Mesenteric fat pad (tissue), 1 donor: ENCODE results near the gene SLC22A3. TPM values are rescaled to one million over a fixed set of nuclear protein-coding genes. Genes with fewer than 3 reads are reported as not detected.
"Not testable (repeated sequence)": the region's sequence is repeated elsewhere in the genome, so short reads cannot be mapped to it uniquely, and the experiment has no call there.

Experiments
- DNase-seq: peaks from one replicate; pipeline ENCODE4 v3.0.0-alpha.2; 2020; ENCODE audit warnings: low spot score
- long read RNA-seq: library from polyadenylated mRNA; unstranded; transcript quantifications from one replicate; pipeline ENCODE4 v2.0.0, GENCODE V29; 2020
- total RNA-seq: library from RNA; stranded (reverse); fragmentation: NEBNext Ultra II Directional; extraction: Animal tissue kit (Norgen Biotek cat#: 25700); gene quantifications from one replicate; pipeline ENCODE4 v1.2.1, GENCODE V29; 2021
- donor health status: DM: yes; HTN: yes; CAD: no.

SLC22A3 gene, protein sequence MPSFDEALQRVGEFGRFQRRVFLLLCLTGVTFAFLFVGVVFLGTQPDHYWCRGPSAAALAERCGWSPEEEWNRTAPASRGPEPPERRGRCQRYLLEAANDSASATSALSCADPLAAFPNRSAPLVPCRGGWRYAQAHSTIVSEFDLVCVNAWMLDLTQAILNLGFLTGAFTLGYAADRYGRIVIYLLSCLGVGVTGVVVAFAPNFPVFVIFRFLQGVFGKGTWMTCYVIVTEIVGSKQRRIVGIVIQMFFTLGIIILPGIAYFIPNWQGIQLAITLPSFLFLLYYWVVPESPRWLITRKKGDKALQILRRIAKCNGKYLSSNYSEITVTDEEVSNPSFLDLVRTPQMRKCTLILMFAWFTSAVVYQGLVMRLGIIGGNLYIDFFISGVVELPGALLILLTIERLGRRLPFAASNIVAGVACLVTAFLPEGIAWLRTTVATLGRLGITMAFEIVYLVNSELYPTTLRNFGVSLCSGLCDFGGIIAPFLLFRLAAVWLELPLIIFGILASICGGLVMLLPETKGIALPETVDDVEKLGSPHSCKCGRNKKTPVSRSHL
- total RNA-seq = 8.6 TPM
- long read RNA-seq, partial matches to known transcripts = 2 of 13 reads
- long read RNA-seq, other reads (novel, unspliced or antisense) = 7 of 13 reads

DNA sequence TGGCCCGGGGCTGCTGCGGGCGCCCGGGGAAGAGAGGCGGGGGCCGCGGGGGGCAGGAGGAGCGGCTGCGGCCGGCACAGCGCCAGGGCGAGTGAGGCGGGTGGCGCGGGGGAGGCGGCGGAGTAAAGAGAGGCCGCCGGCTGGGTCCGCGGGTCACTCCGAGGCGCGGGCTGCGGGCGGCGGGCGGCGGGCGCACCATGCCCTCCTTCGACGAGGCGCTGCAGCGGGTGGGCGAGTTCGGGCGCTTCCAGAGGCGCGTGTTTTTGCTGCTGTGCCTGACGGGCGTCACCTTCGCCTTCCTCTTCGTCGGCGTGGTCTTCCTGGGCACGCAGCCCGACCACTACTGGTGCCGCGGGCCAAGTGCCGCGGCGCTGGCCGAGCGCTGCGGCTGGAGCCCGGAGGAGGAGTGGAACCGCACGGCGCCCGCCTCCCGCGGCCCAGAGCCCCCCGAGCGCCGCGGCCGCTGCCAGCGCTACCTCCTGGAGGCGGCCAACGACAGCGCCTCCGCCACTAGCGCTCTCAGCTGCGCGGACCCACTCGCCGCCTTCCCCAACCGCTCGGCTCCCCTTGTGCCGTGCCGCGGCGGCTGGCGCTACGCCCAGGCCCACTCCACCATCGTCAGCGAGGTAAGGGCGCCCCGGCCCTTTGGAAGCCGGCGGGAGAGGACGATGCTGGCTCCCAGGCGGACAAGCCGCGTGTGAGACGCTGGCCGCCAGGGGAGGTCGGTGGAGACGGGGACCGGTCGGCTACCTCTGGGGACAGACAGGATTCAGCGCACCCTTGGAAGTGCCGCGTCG, at the start of gene SLC22A3:
SLC22A3 (plus strand) TSS at position 156 of the 797 bp plus-strand sequence; CDS start at position 198, 42 bp downstream.
- no peak for DNase-seq

DNA sequence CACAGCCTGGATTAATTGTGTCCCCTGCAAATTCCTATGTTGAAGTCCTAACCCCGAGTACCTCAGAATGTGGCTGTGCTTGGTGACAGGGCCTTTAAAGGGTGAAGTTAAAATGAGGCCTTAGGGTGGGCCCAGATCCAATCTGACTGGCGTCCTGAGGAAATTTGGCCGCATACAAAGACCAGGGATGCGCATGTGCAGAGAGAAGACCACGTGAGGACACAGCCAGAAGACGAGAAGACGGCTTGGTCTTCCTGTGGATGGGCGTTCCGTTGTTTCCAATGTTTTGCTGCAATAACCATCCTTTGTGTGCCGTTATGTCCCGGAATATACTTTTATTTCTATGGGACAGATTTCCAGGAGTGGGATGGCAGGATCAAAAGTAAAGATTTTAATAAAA, 48.6 kb upstream of the SLC22A3 start:
- DNase-seq = no peak

DNA sequence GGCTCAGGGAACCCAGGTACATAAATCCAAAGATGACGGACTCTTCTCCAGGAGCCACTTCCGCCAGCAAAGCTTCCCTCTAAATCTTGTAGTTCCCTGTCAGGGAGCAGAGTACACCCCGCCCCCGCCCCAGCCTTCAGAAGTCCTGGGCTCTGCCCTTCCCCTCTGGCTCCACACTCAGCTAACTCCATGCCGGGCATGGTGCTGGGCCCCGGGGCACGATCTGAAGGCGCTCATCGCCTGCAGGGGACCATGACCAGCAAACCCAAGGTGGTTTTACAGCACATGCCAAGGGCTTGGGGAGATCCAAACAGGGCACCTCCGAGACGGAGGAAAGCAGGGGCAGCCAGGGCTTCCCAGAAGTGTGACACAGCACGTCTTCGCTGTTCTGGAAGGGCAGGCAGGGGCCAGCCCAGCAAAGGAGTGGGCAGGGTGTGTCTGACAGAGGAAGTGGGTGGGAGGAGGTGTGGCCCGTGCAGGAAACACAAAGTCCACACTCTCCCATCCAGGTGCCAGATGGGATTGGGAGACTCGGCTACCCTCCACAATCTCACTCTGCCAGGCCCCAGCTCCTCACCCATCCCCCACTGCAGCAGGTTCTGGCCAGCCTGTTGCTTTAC, 48.0 kb upstream of the SLC22A3 start:
- DNase-seq = no peak

DNA sequence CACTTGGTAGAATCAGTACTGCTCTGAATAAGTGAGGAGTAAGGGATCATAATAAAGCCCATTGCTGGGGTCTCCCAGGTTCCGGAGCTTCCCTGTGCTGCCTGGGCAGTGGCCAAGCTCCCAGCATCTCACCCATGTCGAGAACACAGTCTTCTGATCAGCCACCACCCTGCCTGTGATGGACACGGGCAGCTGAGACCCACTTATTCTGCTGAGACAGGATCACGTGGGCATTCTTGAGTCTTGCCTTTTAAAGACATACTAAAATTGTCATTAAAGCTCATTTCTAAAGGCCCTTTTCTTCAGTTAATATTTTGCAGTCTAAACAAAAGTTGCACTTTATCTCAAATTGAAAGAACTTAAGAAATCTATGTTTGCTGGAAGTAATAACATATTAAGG, 46.8 kb upstream of the SLC22A3 start:
- no peak for DNase-seq

DNA sequence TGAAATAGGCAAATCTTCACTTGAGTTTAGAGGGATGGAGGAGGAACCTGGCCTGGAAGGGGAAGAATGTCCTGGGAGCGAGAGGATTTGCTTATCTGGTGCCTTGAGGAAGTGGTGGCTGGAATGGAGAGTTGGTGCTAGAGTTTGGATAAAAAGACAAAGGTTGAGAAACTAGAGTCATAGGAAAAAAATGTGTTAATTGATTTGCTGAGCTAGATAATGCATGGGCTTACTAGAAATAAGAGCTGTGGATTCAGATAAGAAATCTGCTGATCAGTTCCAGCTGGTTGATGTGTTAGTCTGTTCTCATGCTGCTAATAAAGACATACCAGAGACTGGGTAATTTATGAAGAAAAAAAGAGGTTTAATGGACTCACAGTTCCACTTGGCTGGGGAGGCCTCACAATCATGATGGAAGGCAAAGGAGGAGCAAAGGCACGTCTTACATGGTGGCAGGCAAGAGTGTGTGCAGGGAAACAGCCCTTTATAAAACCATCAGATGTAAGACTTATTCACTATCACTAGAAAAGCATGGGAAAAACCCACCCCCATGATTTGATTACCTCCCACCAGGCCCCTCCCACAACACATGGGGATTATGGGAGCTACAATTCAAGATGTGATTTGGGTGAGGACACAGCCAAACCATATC, 45.6 kb upstream of the SLC22A3 start:
- not testable (repeated sequence) for DNase-seq

DNA sequence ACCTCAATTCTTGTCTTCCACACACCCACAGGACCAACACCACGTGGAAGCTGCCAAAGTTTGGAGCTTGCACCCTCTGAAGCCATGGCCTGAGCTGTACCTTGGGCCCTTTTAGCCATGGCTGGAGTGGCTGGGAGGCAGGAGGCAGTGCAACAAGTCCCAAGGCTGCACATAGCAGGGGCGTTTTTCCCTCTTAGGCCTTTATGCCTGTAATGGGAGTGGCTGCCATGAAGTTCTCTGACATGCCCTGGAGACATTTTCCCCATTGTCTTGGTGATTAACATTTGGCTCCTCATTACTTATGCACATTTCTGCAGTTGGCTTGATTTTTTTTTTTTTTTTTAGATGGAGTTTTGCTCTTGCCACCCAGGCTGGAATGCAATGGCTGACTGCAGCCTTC, 44.4 kb upstream of the SLC22A3 start:
- DNase-seq = no peak

DNA sequence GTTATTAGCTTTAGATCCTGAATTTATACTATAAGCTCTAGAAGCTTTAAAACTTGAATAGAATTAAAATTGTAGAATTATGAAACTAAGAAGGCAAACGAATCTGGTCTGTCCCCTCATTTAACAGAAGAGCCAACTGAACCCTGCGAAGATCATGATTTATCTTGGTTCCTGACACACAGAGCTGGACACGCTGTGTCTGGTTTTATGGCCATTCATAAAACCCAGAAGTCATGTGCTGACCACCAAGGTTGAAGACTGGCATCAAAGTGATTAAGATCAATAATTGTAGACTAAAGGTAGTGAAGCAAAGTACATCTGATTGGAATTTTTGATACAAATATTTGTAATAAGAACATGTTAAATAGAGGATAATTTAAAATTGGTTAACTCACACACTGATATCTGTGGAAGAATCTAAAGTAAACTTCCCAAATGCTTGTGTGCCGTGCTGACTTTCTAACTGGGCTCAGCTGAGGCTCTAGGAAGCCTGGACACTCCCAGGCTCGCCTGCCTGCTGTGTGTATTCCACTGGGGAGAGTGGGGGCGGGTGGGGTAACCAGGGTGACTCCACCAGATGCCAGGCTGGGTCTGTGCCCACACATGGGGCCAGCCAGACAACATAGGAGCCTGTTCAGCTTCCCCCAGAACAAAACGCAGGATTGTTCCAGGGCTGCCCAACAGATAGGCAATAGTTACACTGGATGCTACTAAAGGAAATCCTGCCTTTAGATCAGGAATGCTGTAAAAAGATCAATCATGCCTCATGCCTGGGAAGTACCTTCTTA, 42.1 kb upstream of the SLC22A3 start:
- no peak for DNase-seq

DNA sequence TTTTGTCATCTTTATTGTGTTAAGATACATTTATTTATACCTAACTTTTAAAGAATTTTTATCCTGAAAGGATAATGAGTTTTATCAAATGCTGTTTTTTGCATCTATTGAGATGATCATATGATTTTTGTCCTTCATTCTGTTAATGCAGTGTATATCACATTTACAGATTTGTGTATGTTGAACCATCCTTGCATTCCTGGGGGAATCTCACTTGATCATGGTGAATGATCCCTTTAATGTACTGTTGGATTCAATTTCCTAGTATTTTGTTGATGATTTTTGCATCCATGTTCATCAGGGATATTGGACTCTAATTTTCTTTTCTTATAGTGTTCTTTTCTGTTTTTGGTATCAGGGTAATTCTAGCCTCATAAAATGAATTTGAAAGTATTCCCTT, 38.5 kb upstream of the SLC22A3 start:
- no peak for DNase-seq

DNA sequence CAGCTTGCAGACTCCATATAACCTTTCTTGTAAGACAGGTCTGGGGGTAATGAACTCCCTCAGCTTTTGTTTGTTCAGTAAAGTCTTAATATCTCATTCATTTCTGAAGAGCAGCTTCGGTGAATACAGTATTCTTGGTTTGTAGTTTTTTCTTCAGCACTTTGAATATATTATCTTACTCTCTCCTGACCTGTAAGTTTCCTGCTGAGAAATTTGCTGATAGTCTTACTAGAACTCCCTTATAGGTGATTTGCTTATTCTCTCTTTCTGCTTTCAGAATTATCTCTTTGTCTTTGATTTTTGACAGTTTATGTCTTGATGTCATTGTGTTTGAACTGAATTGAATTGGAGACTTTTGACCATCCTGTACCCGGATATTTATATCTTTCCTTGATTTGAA, 35.3 kb upstream of the SLC22A3 start:
- no peak for DNase-seq

DNA sequence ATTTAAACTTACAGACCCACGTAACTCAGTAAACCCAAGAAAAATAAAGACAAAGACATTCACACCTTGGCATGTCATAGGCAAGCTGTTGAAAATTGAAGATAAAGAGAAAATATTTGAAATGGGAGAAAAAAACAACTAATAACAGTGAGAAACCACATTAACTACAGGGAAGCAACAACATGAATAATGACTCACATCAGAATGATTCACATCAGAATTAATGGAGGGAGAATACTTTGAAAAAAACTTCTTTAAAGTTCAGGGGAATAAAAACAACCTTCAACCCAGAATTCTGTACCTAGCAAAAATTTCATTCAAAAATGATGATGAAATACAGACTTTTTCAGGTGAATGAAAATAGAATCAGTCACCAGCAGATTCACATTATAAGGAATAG, 32.9 kb upstream of the SLC22A3 start:
- no peak for DNase-seq

DNA sequence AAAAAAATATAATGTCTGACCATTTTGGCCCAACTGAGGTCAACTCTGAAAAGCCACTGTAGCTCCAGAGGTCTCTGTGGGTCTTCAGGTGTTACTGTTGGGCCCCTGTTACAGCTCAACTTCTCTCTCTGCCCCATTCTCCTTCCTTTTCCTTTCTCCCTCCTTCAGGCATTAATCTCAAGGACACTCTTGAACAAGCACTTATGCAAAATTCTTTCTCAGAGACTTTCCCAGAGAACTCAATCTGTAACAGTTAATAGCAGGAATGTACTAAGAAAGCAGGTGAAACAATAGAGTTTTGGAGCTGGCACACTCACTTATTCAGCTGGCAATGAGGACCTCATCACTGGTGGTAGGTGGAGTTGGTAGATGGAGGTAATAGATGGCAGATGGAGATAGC, 31.9 kb upstream of the SLC22A3 start:
- no peak for DNase-seq

DNA sequence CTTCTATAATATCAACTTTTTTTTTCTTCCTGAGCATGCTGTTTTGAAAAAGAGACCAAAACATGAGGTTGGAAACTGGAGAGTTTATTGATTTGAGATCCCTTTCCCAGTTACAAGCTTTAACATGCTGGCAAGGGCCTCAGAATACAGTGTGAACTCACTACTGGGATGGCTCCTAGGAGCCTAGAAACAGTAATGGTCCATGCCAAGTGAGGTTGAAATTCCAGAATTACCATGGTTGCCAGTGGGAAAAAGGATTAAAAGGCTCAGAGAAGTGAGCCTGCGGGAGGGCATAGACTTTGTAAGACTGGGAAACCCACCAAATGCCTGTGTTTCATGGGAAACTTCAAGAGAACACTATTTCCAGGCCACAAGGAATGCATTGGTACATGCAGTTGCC, 28.9 kb upstream of the SLC22A3 start:
- no peak for DNase-seq

DNA sequence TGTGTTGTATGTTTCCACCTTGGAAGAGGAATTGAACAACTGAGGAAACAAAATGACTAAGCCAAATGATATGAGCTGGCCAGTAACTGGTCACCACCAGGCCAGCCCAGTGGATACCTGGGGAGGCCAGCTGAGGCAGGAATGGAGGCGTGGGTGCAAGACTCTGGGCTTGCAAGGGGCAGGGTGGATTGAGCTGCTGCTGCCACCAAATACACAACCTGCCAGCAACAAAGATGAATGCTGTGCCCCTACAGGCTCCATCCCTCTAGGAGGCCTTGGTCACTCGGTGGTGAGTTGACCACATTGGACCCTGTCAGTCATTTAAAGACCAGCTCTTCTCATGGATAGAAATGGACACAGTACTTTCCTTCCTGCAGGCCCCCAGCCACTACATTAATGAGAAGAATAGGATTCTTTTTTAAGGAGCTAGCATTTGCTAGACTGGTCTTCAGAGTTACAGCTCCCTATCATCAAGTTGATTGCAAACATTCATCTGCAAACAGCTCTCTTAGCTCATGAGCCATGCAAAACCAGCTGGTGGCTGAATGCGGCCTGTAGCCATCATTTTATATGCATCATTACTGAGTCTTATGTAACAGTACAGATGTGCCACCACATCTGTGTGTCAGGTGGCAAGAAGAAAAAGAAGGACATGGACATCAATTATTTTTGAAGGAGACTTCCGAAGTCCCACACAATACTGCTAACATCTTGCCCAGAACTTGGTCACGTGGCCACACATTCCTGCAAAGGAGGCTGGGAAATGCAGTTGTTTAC, 26.3 kb upstream of the SLC22A3 start:
- DNase-seq = no peak

DNA sequence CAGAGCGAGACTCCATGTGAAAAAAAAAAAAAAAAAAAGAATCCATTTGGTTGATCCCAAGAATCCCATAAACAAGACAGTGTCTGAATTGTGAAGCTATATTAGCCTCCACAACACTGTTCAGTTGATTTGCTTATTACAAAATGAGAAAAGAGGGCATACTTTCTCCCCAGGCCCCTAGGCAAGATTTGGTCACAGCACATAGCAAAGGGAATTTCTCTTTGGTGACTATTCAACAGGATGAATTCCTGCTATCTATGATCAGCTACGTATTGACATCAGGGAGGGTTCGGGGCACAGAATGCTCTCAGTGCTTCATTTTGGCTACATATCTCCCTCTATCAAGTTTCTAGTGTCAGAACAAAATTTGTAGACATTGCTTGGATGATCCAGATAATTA, 20.2 kb upstream of the SLC22A3 start:
- no peak for DNase-seq

DNA sequence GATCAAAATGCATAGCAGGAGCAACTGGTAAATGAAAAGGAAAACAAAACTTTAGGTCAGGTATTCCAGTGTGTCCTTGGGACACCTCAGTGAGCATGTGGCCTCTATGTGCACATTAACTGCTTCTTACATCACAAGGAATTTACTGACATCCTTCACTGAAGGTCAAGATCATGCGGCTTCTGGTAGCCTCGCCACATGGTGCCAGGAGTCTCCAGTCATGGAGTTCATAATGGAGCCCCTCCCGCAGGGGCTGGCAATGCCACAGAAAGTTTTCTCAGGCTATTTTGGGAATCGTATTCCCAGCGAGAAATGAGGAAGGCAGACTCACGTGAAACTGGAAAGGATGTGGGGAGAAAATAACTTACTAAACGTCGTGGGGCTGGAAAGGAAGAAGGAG, 19.7 kb upstream of the SLC22A3 start:
- DNase-seq = no peak

DNA sequence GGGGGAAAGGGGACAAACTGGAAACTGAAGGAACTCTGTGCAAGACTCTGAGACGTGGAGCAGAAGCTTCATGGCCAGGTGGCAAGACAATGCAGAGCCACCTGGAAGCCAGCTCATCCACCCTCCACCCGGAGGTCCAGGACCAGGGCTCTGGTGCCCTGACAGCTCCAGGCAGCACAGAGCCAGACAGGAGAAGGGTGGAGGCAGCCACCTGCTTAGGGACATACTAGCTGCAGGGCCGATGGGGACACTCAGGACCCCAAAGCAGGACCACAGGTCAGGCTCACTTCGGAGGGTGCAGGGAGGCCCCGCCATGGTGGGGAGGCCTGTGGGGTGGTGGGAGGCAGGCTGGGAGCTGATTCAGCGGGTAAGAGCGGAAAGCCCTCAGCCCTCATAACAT, 19.0 kb upstream of the SLC22A3 start:
- no peak for DNase-seq

DNA sequence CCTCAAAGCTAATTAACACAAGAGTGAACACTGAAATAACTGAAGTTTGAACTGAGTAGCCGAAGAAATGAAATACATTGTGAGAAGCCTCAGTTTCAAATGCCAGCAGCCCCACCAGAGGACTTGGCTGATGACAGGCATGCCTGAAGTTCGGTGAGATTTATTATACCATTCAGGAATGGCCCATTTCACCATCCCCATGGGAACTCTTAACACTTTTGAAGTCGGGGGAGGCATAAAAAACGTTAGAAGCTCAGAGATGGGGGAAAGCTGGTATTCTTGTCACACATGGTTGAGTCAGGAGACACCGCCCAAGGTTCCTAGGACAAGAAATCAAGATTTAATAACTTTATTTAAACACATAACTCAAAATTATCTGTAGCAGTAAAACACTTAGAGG, 17.6 kb upstream of the SLC22A3 start:
- DNase-seq = no peak

DNA sequence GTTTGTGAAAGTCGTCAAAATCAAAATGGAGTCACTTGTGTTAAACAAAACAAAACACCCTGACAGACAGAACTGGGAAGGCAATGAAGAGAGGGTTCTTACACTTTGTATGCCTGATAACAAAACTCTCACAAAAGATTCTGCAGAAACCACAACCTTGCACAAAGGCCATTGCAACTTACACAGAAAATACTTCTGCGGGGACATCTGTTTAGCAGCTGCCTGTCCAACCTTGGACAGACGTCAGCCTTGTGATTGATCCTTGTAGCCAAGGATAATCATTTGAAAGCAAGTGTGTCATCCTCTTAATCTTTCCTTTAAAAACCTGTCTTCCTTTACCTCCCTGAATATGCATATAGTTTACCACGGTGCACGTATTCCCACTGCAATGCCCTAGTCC, 17.0 kb upstream of the SLC22A3 start:
- DNase-seq = no peak

DNA sequence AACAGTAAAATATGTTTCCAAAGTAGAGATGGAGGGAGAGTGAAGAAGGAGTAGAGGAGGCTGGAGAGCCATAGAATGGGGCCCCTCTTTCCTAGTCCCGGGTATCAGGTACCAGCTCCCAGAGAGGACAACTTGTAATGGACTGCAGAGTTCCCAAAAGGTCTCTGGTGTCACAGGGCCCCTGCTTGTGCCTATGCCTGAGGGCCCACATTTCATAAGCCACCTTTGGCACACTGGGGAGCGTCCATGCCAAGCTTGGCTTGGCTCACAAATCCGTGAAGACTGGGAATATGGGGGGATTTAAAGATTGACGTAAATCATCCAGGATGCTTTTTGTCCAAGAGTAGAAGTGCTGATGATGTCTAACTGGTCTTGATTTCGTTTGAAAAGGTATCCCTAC, 16.4 kb upstream of the SLC22A3 start:
- no peak for DNase-seq

DNA sequence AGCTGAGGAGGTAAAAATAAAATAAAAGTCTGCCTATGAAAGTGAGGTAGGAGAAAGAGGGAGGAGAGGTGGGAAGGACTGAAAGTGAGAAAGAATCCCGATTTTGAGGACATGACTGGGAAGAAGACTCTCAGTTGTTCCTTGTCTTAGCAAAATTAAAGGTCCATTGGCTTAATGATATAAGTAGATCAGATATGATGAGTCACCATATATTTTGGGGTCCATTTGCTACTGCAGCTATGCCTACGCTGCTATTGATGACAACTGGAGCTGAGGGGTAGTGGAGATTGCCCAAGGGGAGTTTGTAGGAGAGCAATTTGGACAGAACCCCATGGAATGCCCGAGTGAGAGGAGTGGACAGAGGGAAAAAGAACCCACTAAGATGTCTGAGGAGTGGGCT, 15.1 kb upstream of the SLC22A3 start:
- no peak for DNase-seq
